ENCODE results near the gene NTN5. TPM values are rescaled to one million over a fixed set of nuclear protein-coding genes. Genes with fewer than 3 reads are reported as not detected.
A peak's percentile ranks its signal among the peaks of the same experiment; 100 is the strongest.

The NTN5 gene
- total RNA-seq, 1 donor from 2014 or later = 1.8 TPM

DNA sequence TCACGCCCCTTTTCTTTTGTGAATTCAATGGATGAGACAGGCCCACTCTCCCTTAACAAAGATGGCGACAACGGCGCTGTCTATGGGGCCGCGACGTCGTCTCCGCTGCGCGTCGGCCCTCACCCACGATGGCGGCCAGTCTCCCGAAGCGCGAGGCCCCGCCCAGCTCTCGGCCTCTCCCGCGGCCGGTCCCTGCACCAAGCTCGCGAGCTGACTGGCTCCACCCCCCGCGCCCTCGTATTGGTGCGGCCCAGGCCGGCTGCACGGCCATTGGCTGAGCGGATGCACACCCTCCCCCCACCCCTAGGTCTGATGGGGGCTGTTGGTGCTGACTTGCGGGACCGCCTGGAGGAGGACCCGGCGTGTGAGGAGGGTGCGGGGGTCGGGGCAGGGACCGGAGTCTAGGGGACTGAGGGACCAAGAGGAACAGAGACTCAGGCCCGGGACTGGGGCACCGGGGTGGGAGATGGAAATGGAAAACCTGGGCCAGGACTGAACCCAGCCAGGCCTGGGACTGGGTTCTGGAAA is 48.7 kb downstream of the NTN5 start:
- Mint-ChIP-seq H3K36me3 (ENCODE audit: unreplicated experiment) (no peaks in the 10 kb centered on the region), H3K27me3 (ENCODE audit: unreplicated experiment) (peaks cover 12% of the 10 kb centered on the region), H3K4me3 (ENCODE audit: unreplicated experiment) (peak overlapping the region; percentile 98), H3K9me3 (ENCODE audit: unreplicated experiment) (peaks cover 15% of the 10 kb centered on the region), H3K4me1 (ENCODE audit: low read depth, unreplicated experiment) (peaks cover 28% of the 10 kb centered on the region), H3K27ac (ENCODE audit: unreplicated experiment) (peak overlapping the region; percentile 100)
- TF ChIP-seq CTCF (IDR thresholded peaks at IDR 0.05; ENCODE audit: partially characterized antibody, unreplicated experiment) = no peak
- DNase-seq = peak; percentile 100

DNA sequence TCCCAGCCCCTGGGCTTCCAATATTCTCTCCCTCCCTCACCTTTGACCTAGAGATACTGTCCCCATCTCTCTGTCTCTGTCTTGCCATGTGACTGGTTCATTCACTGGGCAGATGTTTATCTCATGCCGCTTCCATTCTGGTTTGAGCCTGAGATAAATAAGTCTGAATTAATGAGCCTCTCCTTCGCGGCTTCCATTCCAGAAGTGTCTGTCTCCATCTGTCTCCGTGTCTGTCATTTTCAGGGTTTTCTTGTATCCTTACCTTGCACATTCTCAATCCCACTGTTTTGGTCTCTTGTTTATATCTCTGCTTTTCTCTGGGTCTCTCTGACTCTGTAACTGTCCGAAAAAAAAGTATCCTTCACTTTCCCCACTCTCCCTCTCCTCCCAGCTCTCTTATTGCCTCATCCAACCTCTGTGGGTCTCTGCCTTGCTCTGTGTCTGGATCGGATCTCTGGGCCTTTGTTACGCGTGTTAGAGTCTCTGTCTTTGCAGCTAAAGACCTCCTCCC is 49.2 kb downstream of the NTN5 start:
- no peak for TF ChIP-seq CTCF (IDR thresholded peaks at IDR 0.05; ENCODE audit: partially characterized antibody, unreplicated experiment)
- H3K27me3 Mint-ChIP-seq (ENCODE audit: unreplicated experiment) = peaks cover 11% of the 10 kb centered on the region
- no peaks in the 10 kb centered on the region for H3K36me3 Mint-ChIP-seq (ENCODE audit: unreplicated experiment)
- H3K4me1 Mint-ChIP-seq (ENCODE audit: low read depth, unreplicated experiment) = peaks cover 28% of the 10 kb centered on the region
- peak overlapping the region; percentile 98 for H3K4me3 Mint-ChIP-seq (ENCODE audit: unreplicated experiment)
- H3K9me3 Mint-ChIP-seq (ENCODE audit: unreplicated experiment) = peaks cover 19% of the 10 kb centered on the region
- peak overlapping the region; percentile 100 for H3K27ac Mint-ChIP-seq (ENCODE audit: unreplicated experiment)
- no peak for DNase-seq

GRCh38 chr19:48619692-48620585 is 52.9 kb downstream of the NTN5 start:
- DNase-seq = no peak
- Mint-ChIP-seq H3K4me1 (ENCODE audit: low read depth, unreplicated experiment) (peaks cover 26% of the 10 kb centered on the region), H3K4me3 (ENCODE audit: unreplicated experiment) (peak overlapping the region; percentile 95), H3K27ac (ENCODE audit: unreplicated experiment) (peak overlapping the region; percentile 96), H3K27me3 (ENCODE audit: unreplicated experiment) (peaks cover 14% of the 10 kb centered on the region), H3K36me3 (ENCODE audit: unreplicated experiment) (no peaks in the 10 kb centered on the region), H3K9me3 (ENCODE audit: unreplicated experiment) (peaks cover 15% of the 10 kb centered on the region)
- TF ChIP-seq CTCF (IDR thresholded peaks at IDR 0.05; ENCODE audit: partially characterized antibody, unreplicated experiment) = no peak

- TF ChIP-seq CTCF (IDR thresholded peaks at IDR 0.05; ENCODE audit: partially characterized antibody, unreplicated experiment) = no peak
- Mint-ChIP-seq H3K4me3 (ENCODE audit: unreplicated experiment) (peak within 1 kb of the TSS; percentile 95), H3K27ac (ENCODE audit: unreplicated experiment) (peak within 1 kb of the TSS; percentile 96), H3K9me3 (ENCODE audit: unreplicated experiment) (peaks cover 15% of the 10 kb centered on the region), H3K36me3 (ENCODE audit: unreplicated experiment) (no peaks in the 10 kb centered on the region), H3K27me3 (ENCODE audit: unreplicated experiment) (peaks cover 16% of the 10 kb centered on the region), H3K4me1 (ENCODE audit: low read depth, unreplicated experiment) (peaks cover 27% of the 10 kb centered on the region)
- peak; percentile 95 for DNase-seq
Observed at GRCh38 chr19:48618916-48619691, 53.7 kb downstream of the NTN5 start, which contains the start of the genes RPL18 and SPHK2. TSS of gene RPL18 (minus strand) at chr19:48619178. CDS start at chr19:48619143, 35 bp downstream. TSS of gene SPHK2 (plus strand) at chr19:48619506. CDS start at chr19:48620515, 1,009 bp downstream.

Data from glutamatergic neuron (in vitro differentiated cells).